HG03520 (cell line): ENCODE measurements around the gene HAAO.

Source experiments
- ATAC-seq: cut with Tn5 transposase; IDR thresholded peaks from one replicate; pipeline ENCODE4 v1.9.1; 2021; ENCODE audit warnings: mild to moderate bottlenecking, moderate library complexity; ENCODE audit not compliant: unreplicated experiment

HAAO gene

DNA sequence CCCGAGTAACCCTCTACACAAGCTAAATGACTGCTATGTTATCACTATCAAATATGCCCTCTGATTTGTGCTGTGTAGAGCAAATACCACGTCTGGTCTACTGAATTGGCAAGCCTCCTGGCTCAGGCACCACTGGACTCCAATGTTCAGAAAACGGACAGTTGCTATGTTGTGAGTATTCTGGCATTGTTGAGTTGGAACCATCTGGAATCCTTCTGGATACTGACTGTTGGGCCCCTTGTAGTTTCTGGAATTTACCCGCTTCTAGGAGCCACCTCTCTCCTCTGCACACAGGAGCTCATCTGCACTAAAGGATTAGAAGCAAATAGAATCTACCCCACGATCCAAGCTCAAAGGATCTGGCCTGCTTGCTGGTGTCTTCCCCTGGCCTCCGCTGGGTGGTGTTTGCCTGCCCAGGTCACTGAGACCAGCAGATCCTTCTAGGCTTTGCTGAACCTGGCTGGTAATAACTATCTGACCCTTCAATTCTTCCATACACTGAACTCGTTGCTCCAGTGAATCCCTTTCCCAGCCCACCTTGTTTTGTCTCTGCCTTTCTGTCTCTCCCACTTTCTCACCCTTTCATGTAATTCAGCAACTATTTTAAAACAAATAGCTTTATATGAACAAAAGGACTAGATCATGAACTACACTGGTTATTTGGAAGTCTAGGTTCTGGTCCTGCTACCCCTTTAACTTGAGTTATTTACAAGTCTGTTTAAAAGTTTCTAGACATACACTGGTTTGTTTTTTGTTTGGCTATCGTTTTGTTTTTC, 2.1 kb upstream of the HAAO start:
- no peak for ATAC-seq

- ATAC-seq, result no peak
Observed at GRCh38 chr2:42793334-42794270, 1.2 kb upstream of the HAAO start.

- peak; percentile 21 for ATAC-seq
Observed at GRCh38 chr2:42792087-42792582, 248 bp downstream of the HAAO start.

DNA sequence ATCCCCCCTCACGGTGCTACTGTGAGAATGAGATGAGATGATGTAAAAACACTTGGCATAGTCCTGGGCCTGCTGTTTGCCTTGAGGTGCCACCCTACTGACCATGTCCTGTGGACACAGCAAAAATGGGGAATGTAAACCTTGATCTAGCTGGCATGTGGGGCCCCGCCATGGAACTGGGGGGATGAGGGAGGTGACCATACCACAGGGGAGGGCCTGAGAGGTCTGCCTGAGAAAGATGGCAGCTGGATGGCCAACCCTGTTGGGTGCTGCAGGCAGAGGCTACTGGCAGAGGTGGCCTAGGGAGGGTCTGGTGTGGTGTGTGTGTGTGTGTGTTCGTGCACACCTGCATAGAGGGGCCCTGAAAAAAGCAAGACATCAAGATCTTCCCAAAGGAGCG, 777 bp downstream of the HAAO start:
- ATAC-seq, result no peak

GRCh38 chr2:42789751-42790150, 2.6 kb downstream of the HAAO start:
- no peak for ATAC-seq

DNA sequence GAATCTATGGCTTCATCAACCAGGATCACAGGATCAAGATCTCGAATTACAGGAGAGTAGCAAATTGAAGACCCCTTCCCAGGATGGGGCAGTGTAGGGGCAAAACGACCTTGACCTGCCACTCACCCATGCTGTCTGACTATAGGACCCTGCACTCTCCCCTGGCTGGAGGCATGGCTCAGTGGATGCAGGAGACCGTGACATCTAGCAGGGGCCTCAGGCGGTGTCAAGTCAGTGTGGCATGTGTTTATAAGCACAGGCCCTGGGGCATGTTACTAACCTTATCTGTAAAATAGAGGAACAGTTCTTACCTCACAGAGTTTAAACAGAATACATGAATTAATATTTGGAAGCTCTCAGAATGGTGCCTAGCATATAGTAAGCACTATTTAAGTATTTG, 3.5 kb downstream of the HAAO start:
- no peak for ATAC-seq

- no peak for ATAC-seq
Observed at GRCh38 chr2:42788478-42788793, 3.9 kb downstream of the HAAO start.

DNA sequence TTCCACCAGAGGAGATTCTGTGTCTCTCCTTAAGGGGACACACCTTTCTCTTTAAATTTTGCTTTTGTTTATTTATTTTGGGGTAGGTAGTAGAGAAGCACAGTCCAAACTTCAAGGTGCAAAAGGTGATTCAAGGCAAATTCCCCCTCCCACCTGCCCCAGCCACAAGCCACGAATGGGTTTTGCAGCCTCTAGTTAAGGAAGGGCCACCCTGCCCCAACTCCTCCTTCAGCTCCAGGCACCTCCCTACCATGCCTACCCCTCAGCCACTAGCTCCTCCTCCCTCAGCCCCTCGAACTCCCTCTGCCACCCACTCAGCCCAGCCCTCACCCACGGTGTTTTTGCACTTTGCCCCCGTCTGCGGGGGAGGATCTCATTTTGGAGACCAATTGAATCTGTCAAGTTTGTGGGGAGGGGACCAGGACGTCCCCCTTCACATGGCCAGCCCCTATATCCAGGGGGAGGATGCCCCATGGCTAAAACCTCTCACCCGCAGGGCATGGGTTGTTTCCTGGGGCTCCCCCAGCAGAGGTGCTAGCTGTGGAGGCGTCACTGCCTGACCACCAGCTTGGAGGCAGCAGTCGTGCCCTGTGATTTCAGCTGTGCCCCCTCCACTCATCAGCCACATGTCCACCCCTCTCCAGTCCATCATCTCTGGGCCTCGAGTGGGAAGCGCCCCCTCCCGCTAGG, 4.5 kb downstream of the HAAO start:
- ATAC-seq, result no peak

GRCh38 chr2:42787424-42787787, 5.0 kb downstream of the HAAO start:
- ATAC-seq, result no peak

DNA sequence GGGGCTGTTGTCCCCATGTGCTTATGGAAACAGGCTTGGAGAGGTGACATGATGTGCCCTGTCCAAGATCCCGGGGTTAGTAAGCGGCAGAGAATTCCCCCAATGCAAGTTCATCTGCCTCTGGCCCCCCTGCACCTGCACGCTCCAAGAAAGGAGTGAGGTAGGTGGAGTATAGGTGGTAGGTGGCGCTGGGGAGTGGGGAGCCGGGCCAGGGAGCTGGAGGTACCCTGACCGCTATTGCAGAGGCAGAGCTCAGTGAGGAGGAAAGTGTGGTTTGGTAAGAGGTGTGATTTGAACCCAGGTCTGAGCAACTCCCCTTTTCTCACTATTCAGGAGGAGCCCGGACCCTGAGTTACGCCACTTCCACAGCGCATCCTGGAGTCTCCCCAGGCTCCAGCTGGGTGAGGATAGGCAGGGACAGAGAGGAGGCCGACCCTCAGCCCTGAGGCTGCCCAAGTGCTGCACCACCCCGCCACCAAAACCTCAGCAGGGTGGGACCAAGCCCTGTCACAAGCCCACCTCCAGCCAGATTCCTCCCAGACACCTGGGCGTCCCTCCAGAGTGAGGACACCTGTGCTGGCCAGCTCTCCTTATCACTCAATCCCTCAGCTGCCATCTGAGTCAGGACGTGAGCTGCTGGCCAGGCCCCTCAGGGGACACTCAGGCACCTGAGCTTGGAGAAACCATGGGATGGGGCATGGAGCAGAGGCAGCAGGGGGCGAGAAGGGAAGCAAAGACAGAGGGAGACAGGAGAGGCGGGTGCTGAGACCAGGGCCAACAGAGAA, 5.6 kb downstream of the HAAO start:
- no peak for ATAC-seq

- ATAC-seq, result no peak
Observed at GRCh38 chr2:42784204-42784880, 8.0 kb downstream of the HAAO start.

GRCh38 chr2:42783511-42783910, 8.9 kb downstream of the HAAO start:
- ATAC-seq, result no peak

DNA sequence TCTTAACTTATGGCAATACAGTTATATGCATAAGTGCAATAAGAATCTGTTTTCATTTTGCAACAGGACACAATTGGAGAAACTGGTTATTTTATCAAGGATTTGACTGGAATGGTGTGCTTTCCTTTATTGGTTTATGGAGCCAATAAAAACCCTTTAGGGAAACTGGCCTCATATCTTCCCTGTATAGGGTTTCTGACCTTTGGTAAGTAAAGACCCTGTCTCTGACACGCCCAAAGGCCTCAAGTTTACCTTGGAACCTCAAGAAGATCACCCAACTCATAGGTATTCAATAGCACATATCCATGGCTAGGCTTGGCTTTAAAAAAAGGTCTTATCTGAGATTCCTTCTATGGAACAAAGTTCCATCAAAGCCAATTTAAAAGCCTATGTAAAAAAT, 11.2 kb downstream of the HAAO start:
- no peak for ATAC-seq

GRCh38 chr2:42777883-42778805, 14.2 kb downstream of the HAAO start:
- no peak for ATAC-seq

GRCh38 chr2:42775810-42776209, 16.6 kb downstream of the HAAO start:
- ATAC-seq, result no peak

DNA sequence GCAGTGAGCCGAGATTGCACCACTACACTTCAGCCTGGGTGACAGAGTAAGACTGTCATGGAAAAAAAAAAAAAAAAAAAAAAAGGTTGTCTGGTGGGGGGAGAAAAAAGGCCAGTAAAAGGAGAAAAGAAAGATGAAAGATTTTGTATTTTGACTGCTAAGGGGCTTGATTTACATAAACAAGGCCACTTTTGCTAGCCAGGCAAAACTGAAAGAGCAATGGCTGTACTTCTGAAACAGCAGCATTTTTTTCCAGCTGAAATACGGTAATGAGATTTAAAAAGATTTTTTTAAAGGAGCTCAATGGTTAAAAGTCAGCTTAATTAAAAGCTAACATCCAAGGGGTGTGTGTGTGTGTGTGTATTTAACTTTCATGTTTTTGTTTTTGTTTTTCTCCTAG, 17.2 kb downstream of the HAAO start:
- ATAC-seq, result no peak

- ATAC-seq, result no peak
Observed at GRCh38 chr2:42771546-42772153, 20.7 kb downstream of the HAAO start.

DNA sequence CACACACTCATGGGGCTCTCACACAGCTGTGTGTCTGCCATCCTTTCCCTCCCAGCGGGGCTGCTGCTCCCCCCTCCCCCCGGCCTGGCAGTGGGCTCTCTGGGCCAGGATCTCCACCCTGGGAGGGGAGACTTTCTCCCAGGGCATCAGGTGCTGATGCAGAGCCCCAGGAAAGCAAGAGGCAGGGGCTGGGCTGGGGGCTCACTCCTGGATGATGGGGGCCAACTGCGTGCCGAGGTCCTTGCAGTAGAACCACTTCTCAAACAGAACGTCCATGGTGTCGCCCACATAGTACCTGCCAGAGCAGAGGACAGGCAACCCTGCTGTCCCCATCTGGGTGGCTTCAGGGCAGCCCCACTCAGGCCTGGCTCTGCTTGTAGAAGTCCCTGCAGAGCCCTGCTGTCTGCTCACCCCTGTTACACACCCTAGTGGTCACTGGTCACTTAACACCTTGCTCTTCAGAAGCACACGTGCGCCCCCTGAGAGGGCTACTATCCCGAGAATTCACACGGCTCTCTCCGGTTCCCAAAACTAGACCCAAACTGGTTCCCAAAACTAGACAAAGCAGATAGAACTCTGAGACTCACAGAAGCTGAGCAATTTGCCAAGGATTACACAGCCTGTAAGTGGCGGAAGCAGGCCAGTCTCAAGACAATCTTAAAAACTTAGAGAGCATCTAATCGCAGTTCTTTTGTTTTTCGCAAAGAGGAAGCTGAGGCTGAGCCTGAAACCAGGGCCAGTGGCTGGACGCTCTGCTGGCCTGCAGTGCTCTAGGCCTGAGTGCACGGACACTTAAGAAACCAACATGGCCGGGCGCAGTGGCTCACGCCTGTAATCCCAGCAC, 21.9 kb downstream of the HAAO start:
- no peak for ATAC-seq
